B cell (primary cell): ENCODE data around the gene PYGO2. TPM values are rescaled to one million over a fixed set of nuclear protein-coding genes. Genes with fewer than 3 reads are reported as not detected.

Experiments
- ATAC-seq: fragments of 200-7000 bp; cut with Tn5 transposase; one replicate; pipeline ENCODE4 v1.10.0; 2021; ENCODE audit warnings: low read depth, mild to moderate bottlenecking, moderate number of reproducible peaks, moderate library complexity
- CTCF ChIA-PET: fragments of 350-600 bp; sonication (Branson Sonifier 250); formaldehyde crosslinking; loops from one replicate; lab custom pipeline; 2021; ENCODE audit warnings: antibody characterized with exemption, inconsistent platforms; lab: Charles Lee
- POLR2A ChIA-PET: fragments of 350-600 bp; sonication (Branson Sonifier 250); formaldehyde crosslinking; loops from one replicate; lab custom pipeline; 2021; ENCODE audit warnings: antibody characterized with exemption; lab: Charles Lee
- DNase-seq: peaks from one replicate; pipeline ENCODE4 v3.0.0; 2013
- H2AFZ ChIP-seq: 2 replicates; pipeline ENCODE4 v1.6.1; 2012; ENCODE audit warnings: mild to moderate bottlenecking, low read depth, low read length; ENCODE audit not compliant: insufficient read depth, poor library complexity, severe bottlenecking
- H3K27ac ChIP-seq, 2 donors: 1 replicate in 1 of 2; 2 replicates in 1 of 2; pipeline ENCODE4 v1.5.1; 2012 to 2013; ENCODE audit warnings: low read length in 2 of 2, mild to moderate bottlenecking in 2 of 2, moderate library complexity in 1 of 2
- H3K27me3 ChIP-seq, 4 experiments: fragments of 200-600 bp in 1 of 4; sonication (generic) in 1 of 4; replicated peaks in 1 of 4; 1 replicate in 2 of 4; 2 replicates in 2 of 4; pipeline versions ENCODE4 v1.6.1 to v1.7.0; 2013 to 2016; ENCODE audit warnings: low read length in 3 of 4, mild to moderate bottlenecking in 2 of 4, mixed read lengths in 1 of 4, moderate library complexity in 1 of 4; ENCODE audit not compliant: insufficient read depth in 4 of 4, control insufficient read depth in 3 of 4; ENCODE audit errors: control extremely low read depth in 1 of 4
- H3K36me3 ChIP-seq, 2 experiments: replicated peaks in 1 of 2; 1 replicate in 1 of 2; 2 replicates in 1 of 2; pipeline versions ENCODE4 v1.6.1 to v1.7.1; 2013; ENCODE audit warnings: low read length in 1 of 2; ENCODE audit not compliant: insufficient read depth in 2 of 2, control insufficient read depth in 1 of 2; ENCODE audit errors: control extremely low read depth in 1 of 2, extremely low read depth in 1 of 2
- H3K4me1 ChIP-seq, 2 donors: fragments of 200-600 bp in 1 of 2; sonication (generic) in 1 of 2; 1 replicate in 1 of 2; 2 replicates in 1 of 2; pipeline versions ENCODE4 v1.5.1 to v1.6.1; 2013 to 2017; ENCODE audit warnings: low read length in 2 of 2; ENCODE audit not compliant: control insufficient read depth in 2 of 2, insufficient read depth in 2 of 2
- H3K4me2 ChIP-seq: replicated peaks from 2 replicates; pipeline ENCODE3; 2012; ENCODE audit warnings: mild to moderate bottlenecking, low read depth, low read length; ENCODE audit not compliant: poor library complexity, severe bottlenecking
- H3K4me3 ChIP-seq, 5 experiments: fragments of 200-600 bp in 1 of 5; sonication (generic) in 1 of 5; 1 replicate in 3 of 5; 2 replicates in 2 of 5; pipeline versions ENCODE4 v1.5.1 to v1.7.0; 2011 to 2016; ENCODE audit warnings: low read length in 4 of 5, mild to moderate bottlenecking in 4 of 5, low read depth in 2 of 5, control low read depth in 1 of 5, moderate library complexity in 1 of 5; ENCODE audit not compliant: insufficient read depth in 1 of 5; ENCODE audit errors: control extremely low read depth in 1 of 5, extremely low read depth in 1 of 5
- H3K79me2 ChIP-seq: fragments of 200-600 bp; sonication (generic); one replicate; pipeline ENCODE4 v1.6.0; 2016; ENCODE audit warnings: low read length; ENCODE audit not compliant: control insufficient read depth, insufficient read depth
- H3K9ac ChIP-seq: fragments of 200-600 bp; sonication (generic); 2 replicates; pipeline ENCODE4 v1.6.1; 2017; ENCODE audit warnings: mild to moderate bottlenecking, low read length, moderate library complexity
- H3K9me3 ChIP-seq, 3 donors: one replicate each; pipeline versions ENCODE4 v1.6.1 to v1.7.1; 2013; ENCODE audit warnings: low read length in 2 of 3; ENCODE audit not compliant: control insufficient read depth in 2 of 3, insufficient read depth in 1 of 3; ENCODE audit errors: control extremely low read depth in 1 of 3
- H4K20me1 ChIP-seq: 2 replicates; pipeline ENCODE4 v1.6.0; 2012; ENCODE audit warnings: mild to moderate bottlenecking, low read length; ENCODE audit not compliant: insufficient read depth, control insufficient read depth, poor library complexity, severe bottlenecking
- H3K27ac Mint-ChIP-seq: one replicate; pipeline ENCODE4 v1.8.0; 2021; ENCODE audit warnings: mixed read lengths
- H3K27me3 Mint-ChIP-seq: one replicate; pipeline ENCODE4 v1.8.0; 2021; ENCODE audit warnings: mixed read lengths
- H3K4me1 Mint-ChIP-seq: one replicate; pipeline ENCODE4 v1.8.0; 2021; ENCODE audit warnings: mixed read lengths
- H3K4me3 Mint-ChIP-seq: one replicate; pipeline ENCODE4 v1.8.0; 2021; ENCODE audit warnings: mixed read lengths
- H3K9me3 Mint-ChIP-seq: one replicate; pipeline ENCODE4 v1.8.0; 2022; ENCODE audit warnings: mixed read lengths; ENCODE audit not compliant: insufficient read depth
- EZH2 ChIP-seq: IDR thresholded peaks from 2 replicates; pipeline ENCODE4 v1.6.1; 2012; ENCODE audit warnings: borderline replicate concordance, low read depth, mild to moderate bottlenecking, moderate library complexity, low read length; ENCODE audit not compliant: insufficient read depth, poor library complexity, severe bottlenecking
- WGBS: methylation state at CpG from one replicate; pipeline ENCODE4 v1.1.5; 2013; ENCODE audit warnings: missing lambda C conversion rate; ENCODE audit not compliant: insufficient coverage; 5-methylcytosine and 5-hydroxymethylcytosine counted together
- intact Hi-C: fragments of 100-400 bp; cut with micrococcal nuclease; formaldehyde crosslinking; loops from one replicate; pipeline ENCODE4 v1.10.0; 2022
- polyA plus RNA-seq: library from polyadenylated mRNA; depleted of rRNA; stranded (reverse); fragments of >200 nt; gene quantifications from 2 replicates; pipeline ENCODE4 v1.2.3, GENCODE V29; 2012
- total RNA-seq, 2 donors: library from RNA; stranded (reverse); fragments of 120-200 nt in 1 of 2; gene quantifications; 1 replicate in 1 of 2; 2 replicates in 1 of 2; pipeline versions ENCODE4 v1.2.3 to v1.2.4, GENCODE V29; 2013 to 2022
- TF ChIP-seq, protein P1 (sequence below): fragments of 200-600 bp; IDR thresholded peaks from one replicate; pipeline ENCODE4 v1.8.0; 2022; ENCODE audit warnings: antibody characterized with exemption, mild to moderate bottlenecking

Gene PYGO2
- total and polyA plus RNA-seq, 2 donors (not counting 1 experiment from before 2014, with no cell fraction given), result 22.2 to 52.7 TPM

DNA sequence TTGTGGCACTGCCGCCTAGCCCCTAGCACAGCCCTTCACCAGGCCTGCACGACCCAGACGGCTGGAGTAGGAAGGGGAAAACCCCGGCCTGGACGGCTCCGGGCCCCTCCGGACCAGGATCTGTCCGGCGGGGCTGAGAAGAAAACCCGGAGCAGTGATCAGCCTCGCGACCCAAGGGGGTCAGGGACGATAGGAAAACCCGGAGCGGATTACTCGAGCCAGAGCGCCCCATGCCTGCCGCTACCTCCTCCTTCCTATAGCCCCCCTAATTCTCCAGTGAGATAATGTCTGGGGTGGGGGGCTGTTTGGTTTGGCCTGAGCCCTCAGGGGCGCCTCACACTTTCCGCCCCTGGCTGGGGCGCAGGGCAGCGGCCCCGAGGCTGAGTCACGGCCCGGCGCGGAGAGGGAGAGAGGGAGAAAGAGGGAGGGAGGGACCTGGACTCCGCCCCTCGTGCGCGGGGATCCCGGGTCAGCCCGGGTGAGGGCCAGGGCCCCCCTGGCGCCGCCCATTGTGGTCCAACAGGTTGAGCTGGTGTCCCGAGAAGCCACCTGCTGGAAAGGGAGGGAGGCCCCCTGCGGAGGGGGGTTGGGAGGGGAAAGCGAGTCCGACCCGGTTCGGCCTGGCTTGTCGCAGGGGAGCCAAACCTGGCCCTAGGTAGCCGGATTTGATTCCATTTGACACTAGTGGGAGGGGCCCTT is 39.3 kb upstream of the PYGO2 start:
- peaks cover 41% of the 10 kb centered on the region for H3K4me1 Mint-ChIP-seq
- intact Hi-C loops, result loop anchor here (1.0 to 5.0 kb wide), 5 partner anchors 62 to 674 kb away; partner anchors contain the start of genes ADAR, ATP8B2, EFNA4 and UBE2Q1

More for the DNA sequence above, 39.3 kb upstream of the PYGO2 start:
- peaks cover 38% of the 10 kb centered on the region for H3K79me2 ChIP-seq
- Mint-ChIP-seq H3K4me3 (peak overlapping the region; percentile 90), H3K27ac (peak overlapping the region; percentile 96), H3K27me3 (no peaks in the 10 kb centered on the region), H3K9me3 (no peaks in the 10 kb centered on the region)
- peak; percentile 32 for ATAC-seq
- POLR2A ChIA-PET, result interaction anchor here (0.6 to 7.4 kb wide), 4 partner anchors 14 to 64 kb away, joined by 6 to 74 read pairs (median 8); partner anchors contain the start of genes CKS1B and PMVK
- peaks cover 31 to 40% of the 10 kb centered on the region in 2 donors for H3K4me1 ChIP-seq
- H2AFZ ChIP-seq, result peak overlapping the region; percentile 90
- DNase-seq, result peak; percentile 89
- TF ChIP-seq, protein P1, sequence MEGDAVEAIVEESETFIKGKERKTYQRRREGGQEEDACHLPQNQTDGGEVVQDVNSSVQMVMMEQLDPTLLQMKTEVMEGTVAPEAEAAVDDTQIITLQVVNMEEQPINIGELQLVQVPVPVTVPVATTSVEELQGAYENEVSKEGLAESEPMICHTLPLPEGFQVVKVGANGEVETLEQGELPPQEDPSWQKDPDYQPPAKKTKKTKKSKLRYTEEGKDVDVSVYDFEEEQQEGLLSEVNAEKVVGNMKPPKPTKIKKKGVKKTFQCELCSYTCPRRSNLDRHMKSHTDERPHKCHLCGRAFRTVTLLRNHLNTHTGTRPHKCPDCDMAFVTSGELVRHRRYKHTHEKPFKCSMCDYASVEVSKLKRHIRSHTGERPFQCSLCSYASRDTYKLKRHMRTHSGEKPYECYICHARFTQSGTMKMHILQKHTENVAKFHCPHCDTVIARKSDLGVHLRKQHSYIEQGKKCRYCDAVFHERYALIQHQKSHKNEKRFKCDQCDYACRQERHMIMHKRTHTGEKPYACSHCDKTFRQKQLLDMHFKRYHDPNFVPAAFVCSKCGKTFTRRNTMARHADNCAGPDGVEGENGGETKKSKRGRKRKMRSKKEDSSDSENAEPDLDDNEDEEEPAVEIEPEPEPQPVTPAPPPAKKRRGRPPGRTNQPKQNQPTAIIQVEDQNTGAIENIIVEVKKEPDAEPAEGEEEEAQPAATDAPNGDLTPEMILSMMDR, result no peak
- TF ChIP-seq EZH2, result no peak
- H3K9me3 ChIP-seq, result no peaks in the 10 kb centered on the region
- CTCF ChIA-PET, result interaction anchor here (0.8 to 18.4 kb wide), 15 partner anchors 13 to 331 kb away, joined by 3 to 295 read pairs (median 6); partner anchors contain the start of genes ADAM15, CKS1B, FLAD1 and PBXIP1
- H3K27me3 ChIP-seq, result no peaks in the 10 kb centered on the region
- H3K4me2 ChIP-seq, result peak overlapping the region; percentile 97
- H3K4me3 ChIP-seq, result peak overlapping the region; percentile 74 to 95 (median 86)
- 0% methylated on average over 37 of the region's 43 CpGs for WGBS
- H3K36me3 ChIP-seq, result no peaks in the 10 kb centered on the region
- peak overlapping the region; percentile 73 to 80 for H3K27ac ChIP-seq
- peak overlapping the region; percentile 91 for H3K9ac ChIP-seq
- H4K20me1 ChIP-seq, result no peaks in the 10 kb centered on the region
